Measurements from ENCODE around the gene CA10.

The CA10 gene

GRCh38 chr17:52049051-52049450 is 109.5 kb downstream of the CA10 start:
- DNase-seq (ENCODE audit: low spot score), result no peak
- H3K4me3 ChIP-seq, result no peak overlapping the region
- no peak overlapping the region for H3K27ac ChIP-seq
- TF ChIP-seq CTCF (IDR thresholded peaks at IDR 0.05), result no peak

GRCh38 chr17:52048137-52048898 is 110.2 kb downstream of the CA10 start:
- no peak for TF ChIP-seq CTCF (IDR thresholded peaks at IDR 0.05)
- no peak overlapping the region for H3K27ac ChIP-seq
- no peak overlapping the region for H3K4me3 ChIP-seq
- DNase-seq (ENCODE audit: low spot score), result no peak

GRCh38 chr17:52047086-52047485 is 111.4 kb downstream of the CA10 start:
- TF ChIP-seq CTCF (IDR thresholded peaks at IDR 0.05), result no peak
- H3K4me3 ChIP-seq, result no peak overlapping the region
- no peak overlapping the region for H3K27ac ChIP-seq
- DNase-seq (ENCODE audit: low spot score), result no peak

DNA sequence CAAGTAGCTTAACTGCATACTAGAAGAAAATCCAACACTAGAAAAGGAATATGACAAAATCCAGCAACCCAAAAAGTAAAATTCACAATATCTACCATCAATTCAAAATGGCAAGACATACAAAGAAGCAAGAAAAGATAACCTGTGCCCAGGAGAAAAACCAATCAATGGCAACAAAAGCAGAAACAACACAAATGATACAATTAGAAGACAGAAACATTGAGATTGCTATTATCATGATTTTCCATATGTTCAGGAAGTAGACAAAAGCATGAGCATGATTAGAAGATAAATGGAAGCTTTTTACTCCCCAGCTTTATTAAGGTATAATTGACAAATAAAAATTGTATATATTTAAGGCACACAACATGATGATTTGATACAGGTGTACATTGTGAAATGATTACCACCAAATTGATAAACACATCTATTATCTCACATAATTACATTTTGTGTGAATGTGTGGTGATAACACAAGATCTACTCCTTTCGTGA is 117.3 kb downstream of the CA10 start:
- H3K4me3 ChIP-seq, result no peak overlapping the region
- no peak for TF ChIP-seq CTCF (IDR thresholded peaks at IDR 0.05)
- no peak overlapping the region for H3K27ac ChIP-seq
- no peak for DNase-seq (ENCODE audit: low spot score)

DNA sequence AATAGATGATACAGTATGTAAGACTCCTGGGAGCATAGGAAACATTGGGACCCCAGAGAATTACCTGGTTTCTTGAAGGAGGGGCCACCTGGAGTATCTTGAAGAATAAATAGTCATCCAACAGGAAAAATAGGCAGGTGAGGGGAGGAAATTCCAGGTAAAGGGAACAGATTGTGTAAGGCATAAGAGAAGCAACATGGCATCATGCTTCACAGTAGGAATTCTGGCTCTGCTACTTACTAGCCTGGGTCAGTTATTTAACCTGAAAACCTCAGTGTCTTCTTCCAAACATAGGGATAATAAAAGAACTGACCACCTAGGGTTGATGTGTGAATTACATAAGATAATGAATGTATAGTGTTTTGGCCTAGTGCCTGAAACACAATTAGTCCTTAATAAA is 122.1 kb downstream of the CA10 start:
- Histone ChIP-seq H3K27ac (no peak overlapping the region), H3K4me3 (no peak overlapping the region)
- no peak for TF ChIP-seq CTCF (IDR thresholded peaks at IDR 0.05)

DNA sequence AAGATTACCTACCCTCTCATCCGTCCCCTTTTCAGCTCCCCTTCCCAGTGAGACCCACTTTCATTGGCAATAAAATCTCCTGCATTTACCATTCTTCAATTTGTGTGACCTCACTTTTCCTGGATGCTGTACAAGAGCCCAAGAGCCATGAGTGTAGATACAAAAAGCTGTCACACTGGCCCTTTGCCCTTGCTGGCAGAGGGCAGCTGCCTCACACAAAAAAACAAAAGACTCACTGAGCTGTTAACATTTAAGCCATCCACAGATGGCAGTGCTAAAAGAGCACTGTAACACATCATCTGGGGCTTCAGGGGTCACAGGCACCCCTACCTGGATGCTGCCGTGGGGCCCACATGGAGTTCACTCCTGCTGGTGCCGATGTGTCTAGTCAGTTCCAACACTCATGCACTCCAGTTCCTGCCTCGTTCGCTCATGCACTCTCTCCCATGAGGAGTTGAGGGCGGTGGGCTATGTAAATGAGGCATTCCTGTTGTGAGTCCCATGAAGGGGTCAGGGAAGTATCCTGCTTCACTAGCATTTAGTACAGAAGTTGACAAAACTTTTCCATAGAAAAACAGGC is 123.1 kb downstream of the CA10 start:
- TF ChIP-seq CTCF (IDR thresholded peaks at IDR 0.05), result no peak
- no peak overlapping the region for H3K27ac ChIP-seq
- no peak for DNase-seq (ENCODE audit: low spot score)
- no peak overlapping the region for H3K4me3 ChIP-seq

More for the DNA sequence above, 122.1 kb downstream of the CA10 start:
- no peak for DNase-seq (ENCODE audit: low spot score)

DNA sequence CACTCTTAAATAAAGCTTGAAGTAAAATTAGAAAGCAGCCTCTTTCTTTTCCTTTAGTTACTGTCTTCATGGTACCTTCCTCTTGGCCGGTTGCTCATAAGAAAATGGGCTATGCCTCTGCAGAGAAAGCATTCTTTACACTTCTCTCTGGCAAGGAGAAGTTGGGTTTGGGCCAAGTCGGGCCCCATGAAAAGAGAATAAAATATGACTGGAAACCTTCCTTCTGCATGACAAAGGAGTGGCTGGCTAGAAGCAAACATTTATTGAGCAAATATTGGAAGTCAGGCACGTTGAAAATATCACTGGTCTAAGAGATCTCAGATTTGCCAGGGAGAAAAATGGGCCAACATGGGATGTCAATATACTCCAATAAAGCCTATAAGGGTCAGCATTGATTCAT is 126.1 kb downstream of the CA10 start:
- Histone ChIP-seq H3K4me3 (no peak overlapping the region), H3K27ac (no peak overlapping the region)
- TF ChIP-seq CTCF (IDR thresholded peaks at IDR 0.05), result no peak
- no peak for DNase-seq (ENCODE audit: low spot score)

Data from coronary artery (tissue), 2 donors.